Activated CD8-positive, alpha-beta memory T cell treated with anti-CD3 and anti-CD28 coated beads, Interleukin-2, amount 10 ng/mL, durations not matched to agents 7 days and 5 days (primary cell): ENCODE data around the gene SCYL1. TPM values are rescaled to one million over a fixed set of nuclear protein-coding genes. Genes with fewer than 3 reads are reported as not detected.

Experiments used
- ATAC-seq: fragments of 150-1000 bp; cut with Tn5 transposase; one replicate; pipeline ENCODE4 v1.10.0; 2021; ENCODE audit warnings: moderate library complexity
- CTCF ChIA-PET: fragments of 350-600 bp; sonication (Branson Sonifier 250); formaldehyde crosslinking; loops from one replicate; lab custom pipeline; 2021; ENCODE audit warnings: antibody characterized with exemption; lab: Charles Lee
- DNase-seq: peaks from one replicate; pipeline ENCODE4 v3.0.0-alpha.2; 2020
- H3K27ac Mint-ChIP-seq: one replicate; pipeline ENCODE4 v1.8.0; 2021; ENCODE audit warnings: mild to moderate bottlenecking, mixed read lengths
- H3K27me3 Mint-ChIP-seq: one replicate; pipeline ENCODE4 v1.8.0; 2021; ENCODE audit warnings: mixed read lengths
- H3K36me3 Mint-ChIP-seq: one replicate; pipeline ENCODE4 v1.8.0; 2021; ENCODE audit warnings: mild to moderate bottlenecking, mixed read lengths
- H3K4me1 Mint-ChIP-seq: one replicate; pipeline ENCODE4 v1.8.0; 2021; ENCODE audit warnings: mixed read lengths
- H3K4me3 Mint-ChIP-seq: one replicate; pipeline ENCODE4 v1.8.0; 2021; ENCODE audit warnings: mild to moderate bottlenecking, moderate library complexity, mixed read lengths
- H3K9me3 Mint-ChIP-seq: one replicate; pipeline ENCODE4 v1.8.0; 2022; ENCODE audit warnings: low read depth, mixed read lengths
- total RNA-seq, 2 experiments: library from RNA; stranded (reverse); gene quantifications; one replicate each; pipeline ENCODE4 v1.2.3, GENCODE V29; 2021

Gene SCYL1
- total RNA-seq, 2 experiments from 2014 or later, result 68.0 to 76.7 TPM

DNA sequence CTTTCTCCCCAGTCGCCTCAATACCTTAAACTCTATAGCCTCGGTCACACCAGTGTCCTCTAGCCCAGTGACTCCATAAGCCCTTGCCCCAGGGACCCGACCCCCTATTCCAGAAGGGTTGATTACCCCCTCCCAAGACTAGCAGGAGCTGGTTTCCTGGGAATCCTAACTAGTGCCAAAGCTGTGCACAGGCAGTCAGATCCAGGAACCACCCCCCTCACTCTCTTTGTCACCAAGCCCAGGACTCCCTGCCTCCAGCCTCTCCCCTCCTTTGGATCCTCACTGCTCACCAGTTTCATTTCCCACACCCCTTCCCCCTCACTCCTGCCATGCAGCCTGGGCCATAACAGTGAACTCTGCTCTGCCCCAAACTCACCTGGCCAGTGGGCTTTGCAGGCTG, 23.5 kb downstream of the SCYL1 start:
- H3K4me3 Mint-ChIP-seq, result no peak overlapping the region

DNA sequence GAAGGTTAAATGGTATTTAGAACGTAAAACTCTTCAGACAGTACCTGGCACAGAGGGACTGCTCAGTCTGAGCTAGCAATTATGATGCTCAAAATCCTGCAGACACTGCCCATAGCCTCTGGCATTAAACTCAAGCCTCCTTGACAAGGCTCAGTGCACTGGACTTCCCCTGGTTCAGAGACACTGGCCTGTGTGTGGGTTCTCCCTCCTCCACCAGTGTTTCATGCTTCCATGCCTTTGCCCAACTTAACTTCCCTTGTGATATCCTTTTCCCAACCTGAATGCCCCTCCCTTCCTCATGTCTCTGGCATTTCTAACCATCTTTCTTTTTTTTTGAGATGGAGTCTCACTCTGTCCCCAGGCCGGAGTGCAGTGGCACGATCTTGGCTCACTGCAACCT, 24.2 kb downstream of the SCYL1 start:
- Mint-ChIP-seq H3K4me1 (peaks cover 52% of the 10 kb centered on the region), H3K27ac (no peak overlapping the region), H3K9me3 (no peaks in the 10 kb centered on the region), H3K36me3 (peaks cover 16% of the 10 kb centered on the region), H3K27me3 (no peaks in the 10 kb centered on the region), H3K4me3 (no peak overlapping the region)
- ATAC-seq (no peak), DNase-seq (no peak)
- CTCF ChIA-PET, result interaction anchor here (0.7 to 19.4 kb wide), 4 partner anchors 9 to 147 kb away, joined by 3 to 388 read pairs (median 6); partner anchors contain the start of genes FAM89B, LTBP3 and ZNRD2

More for the DNA sequence above, 23.5 kb downstream of the SCYL1 start:
- H3K4me1 Mint-ChIP-seq, result peaks cover 50% of the 10 kb centered on the region
- H3K9me3 Mint-ChIP-seq, result no peaks in the 10 kb centered on the region
- H3K27me3 Mint-ChIP-seq, result no peaks in the 10 kb centered on the region
- ATAC-seq, result no peak
- H3K27ac Mint-ChIP-seq, result no peak overlapping the region
- no peak for DNase-seq
- peaks cover 16% of the 10 kb centered on the region for H3K36me3 Mint-ChIP-seq
- CTCF ChIA-PET, result interaction anchor here (1.0 to 19.4 kb wide), 3 partner anchors 8 to 46 kb away, joined by 3 to 388 read pairs (median 6); partner anchors contain the start of genes FAM89B, LTBP3 and ZNRD2

DNA sequence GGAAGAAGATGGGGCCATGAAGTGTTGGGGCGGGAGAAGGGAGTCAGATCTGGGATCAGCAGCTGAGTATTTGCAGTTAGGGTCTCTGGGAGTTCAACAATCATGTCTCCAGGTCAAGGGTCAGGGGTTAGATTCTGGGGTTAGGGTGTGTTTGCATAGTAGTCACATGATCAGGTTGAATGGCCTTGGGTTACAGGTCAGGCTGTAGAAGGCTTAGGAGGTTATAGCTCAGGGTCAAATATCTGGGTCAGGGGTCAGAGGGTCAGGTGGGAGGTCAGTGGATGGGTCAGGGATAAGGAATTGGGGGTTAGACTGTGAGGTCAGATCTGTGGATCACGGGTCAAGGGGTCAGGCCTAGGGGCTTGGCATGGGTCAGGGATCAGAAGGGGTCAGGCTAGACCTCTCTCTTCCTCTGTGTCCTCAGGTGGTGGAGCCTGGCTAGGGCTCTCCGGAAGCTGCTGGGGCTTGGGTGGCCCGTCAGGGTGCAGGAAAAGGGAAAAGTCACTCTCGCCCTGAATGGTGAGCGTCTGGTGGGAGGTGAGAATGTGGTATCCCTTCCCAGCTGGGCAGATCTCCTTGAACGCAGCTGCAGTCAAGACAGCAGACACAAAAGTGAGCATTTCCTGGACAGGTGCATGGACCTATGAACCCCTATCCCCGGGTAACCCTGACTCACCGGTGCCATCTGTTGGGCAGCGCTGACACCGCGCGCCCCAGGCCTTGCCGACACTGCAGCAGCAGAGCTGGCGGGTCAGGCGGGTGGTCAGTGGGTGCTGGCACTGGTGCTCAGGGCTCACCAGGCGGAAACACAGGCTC, 26.9 kb downstream of the SCYL1 start:
- ATAC-seq (peak; percentile 56), DNase-seq (peak; percentile 75)
- H3K9me3 Mint-ChIP-seq, result no peaks in the 10 kb centered on the region
- H3K36me3 Mint-ChIP-seq, result peaks cover 16% of the 10 kb centered on the region
- H3K27me3 Mint-ChIP-seq, result no peaks in the 10 kb centered on the region
- H3K27ac Mint-ChIP-seq, result peak overlapping the region; percentile 58
- peaks cover 68% of the 10 kb centered on the region for H3K4me1 Mint-ChIP-seq
- no peak overlapping the region for H3K4me3 Mint-ChIP-seq
- CTCF ChIA-PET, result interaction anchor here (0.5 to 19.4 kb wide), 8 partner anchors 10 to 506 kb away, joined by 3 to 388 read pairs (median 6); partner anchors contain the start of genes FAM89B, LTBP3 and ZNRD2

GRCh38 chr11:65552388-65552951, 27.6 kb downstream of the SCYL1 start:
- no peak overlapping the region for H3K4me3 Mint-ChIP-seq
- peaks cover 70% of the 10 kb centered on the region for H3K4me1 Mint-ChIP-seq
- no peaks in the 10 kb centered on the region for H3K9me3 Mint-ChIP-seq
- ATAC-seq (no peak), DNase-seq (no peak)
- CTCF ChIA-PET, result interaction anchor here (0.5 to 19.4 kb wide), 8 partner anchors 11 to 506 kb away, joined by 3 to 388 read pairs (median 6); partner anchors contain the start of genes FAM89B, LTBP3 and ZNRD2
- peaks cover 16% of the 10 kb centered on the region for H3K36me3 Mint-ChIP-seq
- H3K27ac Mint-ChIP-seq, result peak overlapping the region; percentile 58
- H3K27me3 Mint-ChIP-seq, result no peaks in the 10 kb centered on the region

DNA sequence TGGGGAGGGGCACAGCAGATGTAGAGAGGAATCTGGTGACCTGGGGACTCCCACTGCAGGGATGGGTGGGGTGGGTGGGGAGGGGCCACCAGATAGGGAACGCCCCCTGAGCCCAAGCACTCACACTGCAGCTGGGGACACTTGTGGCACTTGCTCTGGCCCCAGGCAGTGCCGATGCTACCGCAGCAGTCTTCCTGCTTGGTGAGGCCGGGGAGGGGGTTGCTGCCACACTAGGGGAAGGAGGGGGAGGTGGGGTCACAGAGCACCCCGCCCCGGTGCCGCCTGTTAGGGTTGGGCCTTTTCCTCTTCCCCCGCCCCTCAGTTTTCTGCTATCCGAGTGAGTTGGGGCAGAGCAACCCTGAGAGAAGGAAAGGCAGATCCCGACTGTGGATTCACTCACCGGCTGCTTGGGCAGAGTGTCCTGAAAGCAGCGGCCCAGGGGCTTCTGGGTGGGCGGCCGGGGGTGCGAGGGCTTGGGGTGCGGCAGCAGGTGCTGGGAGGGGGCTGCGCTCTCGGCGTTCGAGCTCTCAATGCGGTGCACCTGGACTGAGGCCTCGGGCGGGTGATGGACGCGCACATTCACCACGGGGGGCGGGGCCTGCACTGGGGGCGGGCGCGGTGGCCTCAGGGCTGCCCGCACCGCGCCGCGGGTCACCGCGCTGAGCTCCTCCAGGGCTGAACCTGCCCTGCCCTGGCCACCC, 28.6 kb downstream of the SCYL1 start:
- Mint-ChIP-seq H3K36me3 (peaks cover 16% of the 10 kb centered on the region), H3K4me1 (peaks cover 61% of the 10 kb centered on the region), H3K27me3 (no peaks in the 10 kb centered on the region), H3K27ac (peak overlapping the region; percentile 22), H3K4me3 (no peak overlapping the region), H3K9me3 (no peaks in the 10 kb centered on the region)
- DNase-seq (peak; percentile 88), ATAC-seq (peak; percentile 73)
- CTCF ChIA-PET, result interaction anchor here (3.6 to 19.4 kb wide), 3 partner anchors 12 to 35 kb away, joined by 12 to 388 read pairs (median 42); partner anchors contain the start of genes FAM89B, LTBP3 and ZNRD2

DNA sequence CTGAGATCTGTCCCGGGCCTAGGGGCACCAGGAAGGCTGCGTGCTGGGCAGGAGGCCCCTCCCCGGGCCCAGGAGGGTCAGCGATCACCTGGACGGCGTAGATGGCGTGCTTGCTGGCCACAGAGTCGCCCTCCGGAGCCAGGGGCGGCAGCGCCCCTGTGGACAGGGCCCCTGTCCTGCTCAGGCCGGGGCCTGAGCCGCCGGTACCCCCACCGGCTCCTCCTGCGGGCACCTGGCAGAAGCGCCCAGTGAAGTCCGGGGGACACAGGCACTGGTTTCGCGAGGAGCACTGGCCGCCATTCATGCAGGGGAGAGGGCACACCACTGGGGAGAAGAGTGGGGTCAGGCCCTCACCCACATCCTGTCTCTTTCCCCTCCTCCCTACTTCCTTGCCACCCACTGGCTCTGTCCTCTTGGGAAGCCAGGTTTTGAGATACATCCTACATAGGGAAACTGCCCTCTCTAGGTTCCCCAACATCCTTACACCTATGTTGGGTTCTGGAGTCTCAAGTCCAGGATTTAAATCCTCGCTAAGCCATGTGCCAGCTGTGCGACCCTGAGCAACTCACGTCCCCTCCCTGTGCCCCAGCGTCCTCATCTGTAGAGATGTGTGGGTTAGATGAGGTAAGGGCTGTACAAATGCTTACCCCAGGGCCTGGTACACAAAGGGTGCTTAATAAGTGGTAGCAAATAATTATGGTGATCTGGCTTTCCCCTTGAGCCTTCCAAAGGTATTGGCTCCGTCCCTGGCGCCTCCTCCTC, 29.4 kb downstream of the SCYL1 start:
- ATAC-seq (no peak), DNase-seq (no peak)
- CTCF ChIA-PET, result interaction anchor here (3.4 to 19.4 kb wide), 3 partner anchors 12 to 34 kb away, joined by 12 to 388 read pairs (median 18); partner anchors contain the start of genes FAM89B, LTBP3 and ZNRD2
- H3K4me3 Mint-ChIP-seq, result no peak overlapping the region
- no peaks in the 10 kb centered on the region for H3K27me3 Mint-ChIP-seq
- no peaks in the 10 kb centered on the region for H3K9me3 Mint-ChIP-seq
- H3K36me3 Mint-ChIP-seq, result peaks cover 14% of the 10 kb centered on the region
- H3K4me1 Mint-ChIP-seq, result peaks cover 58% of the 10 kb centered on the region
- H3K27ac Mint-ChIP-seq, result peak overlapping the region; percentile 74

DNA sequence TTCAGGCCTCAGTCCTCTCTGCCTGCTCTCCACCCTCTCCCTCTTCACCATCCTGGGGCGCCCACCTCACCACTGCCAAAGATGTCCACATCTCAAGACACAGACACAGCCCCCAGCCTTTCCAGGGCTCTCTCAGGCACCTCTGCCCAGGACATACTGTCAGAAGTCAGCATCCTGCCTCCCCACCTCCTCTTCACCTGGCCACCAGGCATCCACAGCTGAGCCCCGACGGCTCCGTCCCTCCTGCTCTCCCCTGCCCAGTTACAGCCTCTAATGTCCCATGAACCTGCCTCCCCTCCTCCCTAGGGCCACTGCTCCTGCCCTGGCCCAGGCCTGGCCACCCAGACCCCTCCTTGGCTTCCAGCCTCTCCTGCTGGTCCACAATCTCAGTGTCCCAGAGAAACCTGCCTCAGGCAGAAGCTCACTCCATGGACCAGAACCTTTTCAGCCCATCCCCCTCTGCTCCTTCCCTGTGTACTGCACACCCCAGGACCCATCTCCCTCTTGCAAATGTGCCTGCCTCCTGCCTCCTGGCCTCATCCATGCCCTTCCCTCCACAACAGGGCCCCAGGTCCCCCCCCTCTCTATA, 30.1 kb downstream of the SCYL1 start:
- peak overlapping the region; percentile 74 for H3K27ac Mint-ChIP-seq
- H3K27me3 Mint-ChIP-seq, result no peaks in the 10 kb centered on the region
- H3K4me3 Mint-ChIP-seq, result no peak overlapping the region

GRCh38 chr11:65555693-65556231, 30.9 kb downstream of the SCYL1 start:
- Mint-ChIP-seq H3K27me3 (no peaks in the 10 kb centered on the region), H3K36me3 (peaks cover 8% of the 10 kb centered on the region), H3K4me1 (peaks cover 68% of the 10 kb centered on the region), H3K4me3 (no peak overlapping the region), H3K9me3 (no peaks in the 10 kb centered on the region), H3K27ac (peak overlapping the region; percentile 54)
- CTCF ChIA-PET, result interaction anchor here (3.4 to 19.4 kb wide), 2 partner anchors 10 to 15 kb away, joined by 18 to 388 read pairs; partner anchors contain the start of genes FAM89B, LTBP3 and ZNRD2
- ATAC-seq (no peak), DNase-seq (no peak)

More for the DNA sequence above, 30.1 kb downstream of the SCYL1 start:
- no peaks in the 10 kb centered on the region for H3K9me3 Mint-ChIP-seq
- peaks cover 11% of the 10 kb centered on the region for H3K36me3 Mint-ChIP-seq
- no peak for ATAC-seq
- peaks cover 59% of the 10 kb centered on the region for H3K4me1 Mint-ChIP-seq
- DNase-seq, result no peak
- CTCF ChIA-PET, result interaction anchor here (3.4 to 19.4 kb wide), 2 partner anchors 11 to 14 kb away, joined by 18 to 388 read pairs; partner anchors contain the start of genes FAM89B, LTBP3 and ZNRD2

GRCh38 chr11:65556470-65557279, 31.8 kb downstream of the SCYL1 start:
- CTCF ChIA-PET, result interaction anchor here (3.4 to 19.4 kb wide), 2 partner anchors 10 to 16 kb away, joined by 18 to 388 read pairs; partner anchors contain the start of genes FAM89B, LTBP3 and ZNRD2
- Mint-ChIP-seq H3K4me3 (peak overlapping the region; percentile 70), H3K27me3 (no peaks in the 10 kb centered on the region), H3K9me3 (no peaks in the 10 kb centered on the region), H3K4me1 (peaks cover 63% of the 10 kb centered on the region), H3K36me3 (peaks cover under 1% of the 10 kb centered on the region), H3K27ac (peak overlapping the region; percentile 81)
- ATAC-seq, result no peak
- no peak for DNase-seq

GRCh38 chr11:65557280-65558001, 32.6 kb downstream of the SCYL1 start:
- Mint-ChIP-seq H3K4me3 (peak overlapping the region; percentile 70), H3K27ac (peak overlapping the region; percentile 81), H3K36me3 (no peaks in the 10 kb centered on the region), H3K4me1 (peaks cover 56% of the 10 kb centered on the region), H3K27me3 (no peaks in the 10 kb centered on the region), H3K9me3 (no peaks in the 10 kb centered on the region)
- no peak for DNase-seq
- CTCF ChIA-PET, result interaction anchor here (3.4 to 19.4 kb wide), 2 partner anchors 9 to 17 kb away, joined by 18 to 388 read pairs; partner anchors contain the start of genes FAM89B, LTBP3 and ZNRD2
- ATAC-seq, result no peak
